Omental fat pad (tissue), 4 donors: ENCODE measurements around the gene PRKAG2. TPM values are rescaled to one million over a fixed set of nuclear protein-coding genes. Genes with fewer than 3 reads are reported as not detected.

Experiments
- ATAC-seq: fragments of 150-250 bp; one replicate; pipeline ENCODE4 v1.9.1; 2016; ENCODE audit warnings: mild to moderate bottlenecking, moderate library complexity; ENCODE audit not compliant: low FRiP score
- DNase-seq: peaks from one replicate; pipeline ENCODE4 v3.0.0-alpha.2; 2019; ENCODE audit warnings: low spot score
- total RNA-seq, 4 donors: library from RNA; depleted of rRNA; stranded (reverse); fragments of >200 nt; gene quantifications; one replicate each; pipeline ENCODE4 v1.1.0, GENCODE V29; 2016
- TF ChIP-seq, protein P1 (sequence below), 3 donors: fragments of 450-650 bp; IDR thresholded peaks; one replicate each; pipeline ENCODE4 v1.5.1; 2016 to 2017; ENCODE audit warnings: antibody characterized with exemption in 3 of 3, mild to moderate bottlenecking in 3 of 3, moderate library complexity in 2 of 3

The PRKAG2 gene
- total RNA-seq, 4 donors from 2014 or later, result 31.6 to 49.5 (median 36.9) TPM

DNA sequence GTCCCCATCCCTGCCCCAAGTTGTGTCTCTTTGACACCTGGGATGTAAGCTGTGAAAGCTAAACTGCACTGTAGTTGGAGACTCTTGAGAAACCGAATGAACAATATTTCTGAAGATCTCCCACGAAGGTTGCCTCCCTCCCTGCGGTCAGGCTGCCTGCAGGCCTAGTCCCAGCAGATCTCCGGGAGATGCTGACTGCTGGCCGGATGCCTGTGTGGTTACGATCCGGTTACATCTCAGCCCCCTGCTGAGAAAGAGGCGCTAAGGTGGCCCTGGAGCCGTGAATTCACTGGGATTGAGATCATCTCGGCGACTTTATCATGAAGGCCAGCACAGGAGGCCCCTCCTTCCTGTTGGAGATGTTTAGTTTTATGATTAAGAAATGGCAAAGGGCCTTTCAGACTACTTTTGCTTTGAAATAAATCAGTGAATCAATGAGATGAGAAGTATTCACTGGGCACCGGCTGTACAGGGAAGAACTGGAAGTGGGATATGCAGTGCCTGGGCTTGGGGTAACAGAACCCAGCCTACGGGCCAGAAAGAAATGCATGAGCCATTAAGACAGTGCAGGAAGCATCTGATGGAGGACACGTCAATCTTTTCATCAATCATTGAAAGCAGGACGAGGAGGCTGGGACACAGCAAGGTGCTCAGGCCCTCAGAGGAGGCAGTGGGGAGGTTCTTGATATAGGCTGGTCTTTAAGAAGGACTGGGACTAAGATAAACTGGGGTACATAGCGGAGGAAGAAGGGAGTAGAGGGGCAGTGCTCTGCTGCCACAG, 177.6 kb downstream of the PRKAG2 start:
- DNase-seq, result no peak

DNA sequence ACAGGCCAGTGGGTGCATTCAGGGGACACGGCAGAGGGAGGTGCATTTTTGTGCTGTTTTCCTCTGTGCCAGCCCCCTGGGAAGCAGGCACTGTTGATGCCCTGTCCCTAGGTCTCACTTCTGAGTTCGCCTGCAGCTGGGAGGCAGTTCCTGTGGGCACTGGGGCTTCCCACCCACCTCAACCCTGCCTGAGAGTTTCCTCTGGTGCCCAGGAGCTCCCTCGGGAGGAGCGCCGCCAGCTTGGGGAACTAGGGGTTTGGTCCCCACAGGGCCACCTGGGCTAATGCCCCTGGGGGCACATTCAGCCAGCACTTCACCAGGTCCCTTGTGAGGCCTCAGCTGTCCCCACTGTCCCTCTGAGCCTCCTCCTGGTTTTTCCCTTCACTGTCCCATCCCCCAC, 179.0 kb downstream of the PRKAG2 start:
- ATAC-seq (no peak), DNase-seq (no peak)
- TF ChIP-seq, protein P1, sequence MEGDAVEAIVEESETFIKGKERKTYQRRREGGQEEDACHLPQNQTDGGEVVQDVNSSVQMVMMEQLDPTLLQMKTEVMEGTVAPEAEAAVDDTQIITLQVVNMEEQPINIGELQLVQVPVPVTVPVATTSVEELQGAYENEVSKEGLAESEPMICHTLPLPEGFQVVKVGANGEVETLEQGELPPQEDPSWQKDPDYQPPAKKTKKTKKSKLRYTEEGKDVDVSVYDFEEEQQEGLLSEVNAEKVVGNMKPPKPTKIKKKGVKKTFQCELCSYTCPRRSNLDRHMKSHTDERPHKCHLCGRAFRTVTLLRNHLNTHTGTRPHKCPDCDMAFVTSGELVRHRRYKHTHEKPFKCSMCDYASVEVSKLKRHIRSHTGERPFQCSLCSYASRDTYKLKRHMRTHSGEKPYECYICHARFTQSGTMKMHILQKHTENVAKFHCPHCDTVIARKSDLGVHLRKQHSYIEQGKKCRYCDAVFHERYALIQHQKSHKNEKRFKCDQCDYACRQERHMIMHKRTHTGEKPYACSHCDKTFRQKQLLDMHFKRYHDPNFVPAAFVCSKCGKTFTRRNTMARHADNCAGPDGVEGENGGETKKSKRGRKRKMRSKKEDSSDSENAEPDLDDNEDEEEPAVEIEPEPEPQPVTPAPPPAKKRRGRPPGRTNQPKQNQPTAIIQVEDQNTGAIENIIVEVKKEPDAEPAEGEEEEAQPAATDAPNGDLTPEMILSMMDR (IDR thresholded peaks at IDR 0.05), result no peak

More for the DNA sequence above, 177.6 kb downstream of the PRKAG2 start:
- ATAC-seq, result peak; percentile 15
- TF ChIP-seq, protein P1 (IDR thresholded peaks at IDR 0.05), result no peak

DNA sequence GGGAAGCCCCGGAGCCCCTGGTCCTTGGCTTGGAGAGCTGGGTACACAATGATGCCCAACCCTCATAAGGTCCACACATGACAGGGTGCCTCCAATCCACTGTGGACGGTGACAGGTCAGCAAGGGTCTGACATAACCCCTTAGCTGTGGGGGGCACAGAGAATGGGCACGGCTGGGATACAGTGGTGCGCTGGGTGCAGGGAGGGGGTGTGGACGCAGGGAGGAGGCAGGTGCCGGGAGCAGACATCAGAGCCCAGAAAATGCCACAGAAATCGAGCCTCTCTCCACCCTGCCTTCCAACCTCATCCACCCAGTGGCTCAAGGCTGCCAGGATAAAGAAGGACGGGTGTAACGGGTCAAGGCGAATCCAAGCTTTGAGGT, 179.4 kb downstream of the PRKAG2 start:
- no peak for DNase-seq
- TF ChIP-seq, protein P1 (IDR thresholded peaks at IDR 0.05), result no peak
- no peak for ATAC-seq

DNA sequence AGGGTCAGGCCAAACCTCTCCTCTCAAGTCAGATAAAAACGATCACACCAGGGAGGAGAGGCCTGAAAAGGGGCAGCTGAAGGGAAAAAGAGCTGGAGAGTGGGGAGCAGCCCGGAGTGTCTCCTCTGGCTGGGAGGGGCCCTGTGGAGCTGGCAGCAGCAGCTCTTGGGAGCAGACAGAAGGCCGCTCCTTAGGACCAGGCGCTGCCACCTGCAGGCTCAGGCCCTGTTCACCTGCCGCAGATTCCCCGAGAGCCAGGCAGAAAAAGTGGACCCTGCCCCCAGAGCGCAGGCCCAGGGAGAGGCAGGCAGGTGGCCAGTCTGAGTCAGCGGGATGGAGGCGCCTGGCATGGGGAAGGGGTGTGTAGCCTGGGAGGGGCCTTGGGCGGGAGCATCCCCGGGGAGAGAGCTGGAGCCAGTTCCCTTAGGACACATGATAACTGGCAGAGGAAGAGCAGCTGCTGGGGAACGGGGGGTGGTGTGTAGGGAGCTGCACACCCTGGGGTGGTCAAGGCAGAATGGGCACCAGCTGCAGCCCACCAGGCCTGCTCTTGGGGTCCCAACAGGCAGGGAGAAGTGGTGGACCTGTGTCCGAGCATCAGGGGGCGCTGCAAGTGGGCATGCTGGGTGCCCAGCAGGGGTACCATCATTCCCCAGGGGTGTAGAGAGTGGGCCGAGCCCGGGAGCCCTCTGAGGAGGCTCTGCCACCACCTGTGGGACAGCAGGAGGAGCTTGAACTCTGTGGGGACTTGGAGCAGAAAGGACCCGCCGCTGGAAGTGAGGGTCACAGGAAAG, 180.0 kb downstream of the PRKAG2 start:
- ATAC-seq (peak; percentile 61), DNase-seq (no peak)
- TF ChIP-seq, protein P1 (IDR thresholded peaks at IDR 0.05), result no peak

DNA sequence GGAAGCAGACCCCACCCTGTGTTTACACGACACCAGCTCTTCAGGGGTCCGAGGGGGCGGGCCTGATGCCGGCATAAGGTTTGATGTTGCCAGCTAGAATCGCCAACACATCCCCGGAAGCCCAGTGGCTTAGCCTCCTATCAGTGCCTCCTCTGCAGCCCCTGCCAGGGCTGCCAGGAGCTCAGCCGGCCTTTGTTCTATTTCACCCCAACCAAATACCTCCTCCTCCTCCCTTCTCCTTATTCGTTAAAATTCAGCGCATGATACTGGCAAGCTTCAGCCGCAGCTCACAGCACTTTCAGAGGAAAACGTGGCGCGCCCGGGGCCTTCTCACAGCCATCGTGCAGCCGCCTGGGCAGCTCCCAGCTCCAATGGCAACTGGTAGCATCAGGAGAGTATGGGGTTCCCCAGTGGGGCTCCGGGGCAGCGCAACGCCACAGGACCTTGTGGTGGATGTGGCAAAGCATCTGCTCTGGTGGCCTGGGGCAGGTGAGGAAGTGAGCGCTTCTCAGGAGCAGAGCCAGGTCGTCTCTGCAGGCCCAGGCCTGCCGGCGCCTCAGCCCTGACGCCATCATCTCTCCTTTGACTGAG, 180.9 kb downstream of the PRKAG2 start:
- TF ChIP-seq, protein P1 (IDR thresholded peaks at IDR 0.05), result no peak
- DNase-seq (no peak), ATAC-seq (no peak)

DNA sequence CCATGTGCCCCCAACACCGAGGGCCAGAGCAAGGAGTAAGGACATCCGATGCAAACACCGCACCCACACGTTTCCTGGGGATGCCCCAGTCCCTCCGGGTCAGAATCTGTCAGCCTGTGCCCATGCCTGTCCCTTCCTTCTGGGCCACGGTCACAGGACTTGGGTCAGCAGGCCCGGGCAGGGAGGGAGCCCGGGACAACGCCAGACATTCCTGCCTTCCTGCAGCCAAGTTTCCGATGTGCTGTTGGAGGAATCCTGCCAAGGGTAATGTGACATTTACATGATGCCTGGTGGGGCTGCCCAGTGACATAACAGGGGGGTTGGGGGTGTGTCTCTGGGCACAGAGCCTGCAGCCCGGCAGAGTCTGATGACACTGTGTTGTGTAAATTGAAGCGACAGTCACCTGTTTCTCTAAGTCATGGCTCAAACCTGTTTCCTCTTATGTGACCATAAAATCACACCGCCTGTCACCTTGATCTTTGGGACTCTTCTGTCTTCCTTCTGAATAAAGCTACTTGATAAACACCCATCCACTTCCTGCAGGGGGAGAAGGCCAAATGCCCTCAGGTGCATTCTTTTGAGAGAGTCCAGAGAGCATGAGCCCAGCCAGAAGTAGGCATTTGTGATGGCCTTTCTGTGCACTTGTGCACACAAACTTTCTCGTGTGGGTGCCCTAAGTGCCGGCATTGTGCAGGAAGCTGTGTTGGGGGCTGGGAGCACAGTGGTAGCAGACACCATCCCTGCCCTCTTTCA, 181.9 kb downstream of the PRKAG2 start:
- TF ChIP-seq, protein P1 (IDR thresholded peaks at IDR 0.05), result no peak
- ATAC-seq (no peak), DNase-seq (no peak)
